ENCODE measurements around the gene CHD6.

CHD6 gene

GRCh38 chr20:41587523-41587922, 30.7 kb downstream of the CHD6 start:
- no peak for DNase-seq (ENCODE audit: low spot score)

GRCh38 chr20:41586772-41587171, 31.4 kb downstream of the CHD6 start:
- no peak for DNase-seq (ENCODE audit: low spot score)

GRCh38 chr20:41580350-41580749, 37.8 kb downstream of the CHD6 start:
- DNase-seq (ENCODE audit: low spot score): no peak

GRCh38 chr20:41577129-41578009, 40.8 kb downstream of the CHD6 start:
- no peak for DNase-seq (ENCODE audit: low spot score)

GRCh38 chr20:41575412-41575811, 42.8 kb downstream of the CHD6 start:
- no peak for DNase-seq (ENCODE audit: low spot score)

GRCh38 chr20:41574802-41575389, 43.3 kb downstream of the CHD6 start:
- no peak for DNase-seq (ENCODE audit: low spot score)

GRCh38 chr20:41573955-41574354, 44.2 kb downstream of the CHD6 start:
- DNase-seq (ENCODE audit: low spot score): no peak

GRCh38 chr20:41572010-41572572, 46.1 kb downstream of the CHD6 start:
- no peak for DNase-seq (ENCODE audit: low spot score)

GRCh38 chr20:41571006-41571405, 47.2 kb downstream of the CHD6 start:
- no peak for DNase-seq (ENCODE audit: low spot score)

GRCh38 chr20:41570557-41570956, 47.6 kb downstream of the CHD6 start:
- DNase-seq (ENCODE audit: low spot score): no peak

GRCh38 chr20:41567615-41568014, 50.6 kb downstream of the CHD6 start:
- no peak for DNase-seq (ENCODE audit: low spot score)

- no peak for DNase-seq (ENCODE audit: low spot score)
These were observed 51.2 kb downstream of the CHD6 start for GRCh38 chr20:41566896-41567527.

- DNase-seq (ENCODE audit: low spot score): no peak
These were observed 55.1 kb downstream of the CHD6 start for GRCh38 chr20:41563087-41563486.

- no peak for DNase-seq (ENCODE audit: low spot score)
These were observed 57.2 kb downstream of the CHD6 start for GRCh38 chr20:41560970-41561369.

- DNase-seq (ENCODE audit: low spot score): no peak
These were observed 58.5 kb downstream of the CHD6 start for GRCh38 chr20:41559658-41560057.

GRCh38 chr20:41553142-41553879, 64.9 kb downstream of the CHD6 start:
- no peak for DNase-seq (ENCODE audit: low spot score)

- no peak for DNase-seq (ENCODE audit: low spot score)
These were observed 65.7 kb downstream of the CHD6 start for GRCh38 chr20:41552295-41553068.

GRCh38 chr20:41551011-41551705, 67.0 kb downstream of the CHD6 start:
- no peak for DNase-seq (ENCODE audit: low spot score)

GRCh38 chr20:41547221-41547620, 71.0 kb downstream of the CHD6 start:
- no peak for DNase-seq (ENCODE audit: low spot score)

GRCh38 chr20:41546535-41546934, 71.6 kb downstream of the CHD6 start:
- no peak for DNase-seq (ENCODE audit: low spot score)

GRCh38 chr20:41544472-41544871, 73.7 kb downstream of the CHD6 start:
- no peak for DNase-seq (ENCODE audit: low spot score)
